Measurements from ENCODE around the gene SARDH.

SARDH gene

DNA sequence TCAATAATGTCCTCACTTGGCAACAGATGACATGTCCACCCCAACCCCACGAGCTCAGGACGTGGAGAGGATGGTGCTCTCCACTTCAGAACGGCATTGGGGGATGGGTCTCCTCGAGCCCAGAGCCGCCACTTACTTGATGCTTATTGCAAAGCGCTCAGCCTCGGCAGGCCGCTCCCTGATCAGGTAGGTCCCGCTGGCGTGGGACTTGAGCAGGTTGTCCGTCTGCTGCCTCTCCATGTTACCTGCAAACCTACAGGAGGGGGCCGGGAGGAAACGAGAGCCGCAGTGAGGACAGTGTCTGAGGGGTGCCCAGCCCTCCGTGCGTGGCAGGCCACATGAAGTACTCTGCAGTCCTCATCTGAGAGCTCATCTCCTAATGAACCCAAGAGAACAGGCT, 36.6 kb upstream of the SARDH start:
- no peaks in the 10 kb centered on the region for H3K79me2 ChIP-seq (ENCODE audit: control insufficient read depth, low read length)
- peaks cover 39% of the 10 kb centered on the region for H3K36me3 ChIP-seq (ENCODE audit: control insufficient read depth, low read length)
- H3K9me2 ChIP-seq (replicated peaks; ENCODE audit: control insufficient read depth, low read length) = no peaks in the 10 kb centered on the region
- TF ChIP-seq, protein P1, sequence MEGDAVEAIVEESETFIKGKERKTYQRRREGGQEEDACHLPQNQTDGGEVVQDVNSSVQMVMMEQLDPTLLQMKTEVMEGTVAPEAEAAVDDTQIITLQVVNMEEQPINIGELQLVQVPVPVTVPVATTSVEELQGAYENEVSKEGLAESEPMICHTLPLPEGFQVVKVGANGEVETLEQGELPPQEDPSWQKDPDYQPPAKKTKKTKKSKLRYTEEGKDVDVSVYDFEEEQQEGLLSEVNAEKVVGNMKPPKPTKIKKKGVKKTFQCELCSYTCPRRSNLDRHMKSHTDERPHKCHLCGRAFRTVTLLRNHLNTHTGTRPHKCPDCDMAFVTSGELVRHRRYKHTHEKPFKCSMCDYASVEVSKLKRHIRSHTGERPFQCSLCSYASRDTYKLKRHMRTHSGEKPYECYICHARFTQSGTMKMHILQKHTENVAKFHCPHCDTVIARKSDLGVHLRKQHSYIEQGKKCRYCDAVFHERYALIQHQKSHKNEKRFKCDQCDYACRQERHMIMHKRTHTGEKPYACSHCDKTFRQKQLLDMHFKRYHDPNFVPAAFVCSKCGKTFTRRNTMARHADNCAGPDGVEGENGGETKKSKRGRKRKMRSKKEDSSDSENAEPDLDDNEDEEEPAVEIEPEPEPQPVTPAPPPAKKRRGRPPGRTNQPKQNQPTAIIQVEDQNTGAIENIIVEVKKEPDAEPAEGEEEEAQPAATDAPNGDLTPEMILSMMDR (IDR thresholded peaks at IDR 0.05; ENCODE audit: low read depth, low read length, poor library complexity, severe bottlenecking) = no peak
- TF ChIP-seq EZH2phosphoT487 (IDR thresholded peaks at IDR 0.05; ENCODE audit: borderline replicate concordance, low read length) = no peak
- peaks cover 16% of the 10 kb centered on the region; the same call in 1 of the 2 replicates for H3K9me3 ChIP-seq (ENCODE audit: control insufficient read depth, insufficient read depth, low read length)
- H3K27me3 ChIP-seq (ENCODE audit: control insufficient read depth, low read length) = no peaks in the 10 kb centered on the region
- no peak overlapping the region for H3K4me2 ChIP-seq (ENCODE audit: low read length)
- no peak overlapping the region for H3K27ac ChIP-seq (ENCODE audit: low read depth, low read length)
- no peak overlapping the region for H3K4me3 ChIP-seq (ENCODE audit: low read length)
- no peaks in the 10 kb centered on the region for H3F3A ChIP-seq (ENCODE audit: control insufficient read depth, insufficient read depth)
- no peaks in the 10 kb centered on the region for H3K4me1 ChIP-seq (ENCODE audit: control insufficient read depth, low read length)
- no peaks in the 10 kb centered on the region for H4K20me1 ChIP-seq (ENCODE audit: control insufficient read depth, insufficient read depth, low read depth, low read length)

DNA sequence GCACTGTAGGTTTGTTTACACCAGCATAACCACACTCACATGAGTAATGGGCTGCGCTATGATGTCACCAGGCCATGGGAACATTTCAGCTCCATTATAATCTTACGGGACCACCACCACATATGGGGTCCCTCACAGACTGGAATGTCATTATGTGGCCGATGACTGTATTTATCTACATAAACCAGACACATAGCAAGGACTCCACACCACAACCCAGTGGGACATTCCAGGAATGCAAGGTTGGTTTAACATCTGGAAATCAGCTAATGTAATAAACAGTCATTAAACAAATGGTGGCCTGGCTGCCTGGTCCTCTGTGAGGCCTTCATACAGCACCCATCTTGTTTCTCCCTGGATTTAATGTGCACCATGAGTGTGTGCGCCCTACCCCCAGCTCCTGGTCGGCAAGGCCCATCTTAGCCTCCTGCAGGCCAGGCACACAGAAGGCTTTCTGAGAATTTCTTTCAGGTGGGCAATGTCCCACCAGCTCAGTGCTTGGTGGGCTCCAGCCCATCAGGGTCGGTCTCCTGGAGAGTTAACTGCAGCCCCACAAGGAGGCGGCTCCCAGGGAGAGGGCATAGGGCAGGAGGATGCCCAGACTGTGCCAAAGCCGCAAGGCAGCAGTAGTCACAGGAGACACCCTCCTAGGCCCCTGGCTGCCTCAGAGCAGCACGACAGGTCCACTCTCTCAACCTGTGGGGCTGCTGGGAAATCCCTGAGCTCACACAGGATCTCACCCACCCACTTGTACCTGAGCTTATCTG, 35.9 kb upstream of the SARDH start:
- H4K20me1 ChIP-seq (ENCODE audit: control insufficient read depth, insufficient read depth, low read depth, low read length) = no peaks in the 10 kb centered on the region
- H3K27me3 ChIP-seq (ENCODE audit: control insufficient read depth, low read length) = no peaks in the 10 kb centered on the region
- no peak overlapping the region for H3K4me2 ChIP-seq (ENCODE audit: low read length)
- H3K9me2 ChIP-seq (replicated peaks; ENCODE audit: control insufficient read depth, low read length) = no peaks in the 10 kb centered on the region
- no peaks in the 10 kb centered on the region for H3K79me2 ChIP-seq (ENCODE audit: control insufficient read depth, low read length)
- H3K9me3 ChIP-seq (ENCODE audit: control insufficient read depth, insufficient read depth, low read length) = peaks cover 16% of the 10 kb centered on the region; the same call in 1 of the 2 replicates
- H3K4me3 ChIP-seq (ENCODE audit: low read length) = no peak overlapping the region
- no peaks in the 10 kb centered on the region for H3F3A ChIP-seq (ENCODE audit: control insufficient read depth, insufficient read depth)
- peaks cover 42% of the 10 kb centered on the region for H3K36me3 ChIP-seq (ENCODE audit: control insufficient read depth, low read length)
- TF ChIP-seq EZH2phosphoT487 (IDR thresholded peaks at IDR 0.05; ENCODE audit: borderline replicate concordance, low read length) = no peak
- H3K27ac ChIP-seq (ENCODE audit: low read depth, low read length) = no peak overlapping the region
- H3K4me1 ChIP-seq (ENCODE audit: control insufficient read depth, low read length) = no peaks in the 10 kb centered on the region

DNA sequence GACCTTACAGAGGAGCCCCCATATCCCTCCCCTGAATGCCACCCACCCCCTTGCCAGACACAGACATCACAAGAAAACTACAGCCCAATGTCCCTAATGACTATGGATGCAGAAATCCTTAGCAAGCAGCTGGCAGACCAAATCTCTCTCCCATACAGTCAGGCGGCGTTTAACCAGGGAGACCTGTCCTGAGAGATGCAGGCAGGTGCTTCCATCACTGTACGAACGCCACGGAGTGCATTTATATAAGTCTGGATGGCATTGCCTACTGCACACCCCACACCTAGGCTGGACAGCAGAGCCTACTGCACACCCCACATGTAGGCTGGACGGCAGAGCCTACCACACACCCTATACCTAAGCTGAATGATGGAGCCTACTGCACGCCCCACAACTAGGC, 34.4 kb upstream of the SARDH start:
- no peaks in the 10 kb centered on the region for H3K79me2 ChIP-seq (ENCODE audit: control insufficient read depth, low read length)
- H3K27ac ChIP-seq (ENCODE audit: low read depth, low read length) = no peak overlapping the region
- no peaks in the 10 kb centered on the region for H3K9me2 ChIP-seq (replicated peaks; ENCODE audit: control insufficient read depth, low read length)
- H4K20me1 ChIP-seq (ENCODE audit: control insufficient read depth, insufficient read depth, low read depth, low read length) = no peaks in the 10 kb centered on the region
- H3K4me2 ChIP-seq (ENCODE audit: low read length) = no peak overlapping the region
- no peaks in the 10 kb centered on the region for H3K27me3 ChIP-seq (ENCODE audit: control insufficient read depth, low read length)
- H3K4me1 ChIP-seq (ENCODE audit: control insufficient read depth, low read length) = no peaks in the 10 kb centered on the region
- H3F3A ChIP-seq (ENCODE audit: control insufficient read depth, insufficient read depth) = no peaks in the 10 kb centered on the region
- H3K9me3 ChIP-seq (ENCODE audit: control insufficient read depth, insufficient read depth, low read length) = peaks cover 28% of the 10 kb centered on the region; the same call in 1 of the 2 replicates
- TF ChIP-seq, protein P1 (IDR thresholded peaks at IDR 0.05; ENCODE audit: low read depth, low read length, poor library complexity, severe bottlenecking) = no peak
- TF ChIP-seq EZH2phosphoT487 (IDR thresholded peaks at IDR 0.05; ENCODE audit: borderline replicate concordance, low read length) = no peak
- peaks cover 56% of the 10 kb centered on the region for H3K36me3 ChIP-seq (ENCODE audit: control insufficient read depth, low read length)
- no peak overlapping the region for H3K4me3 ChIP-seq (ENCODE audit: low read length)
